OCI-LY7 (cell line): Measurements from ENCODE around the gene GALNT17. TPM values are rescaled to one million over a fixed set of nuclear protein-coding genes. Genes with fewer than 3 reads are reported as not detected.
"Not testable (repeated sequence)": the region's sequence is repeated elsewhere in the genome, so short reads cannot be mapped to it uniquely, and the experiment has no call there.

Experiments
- BruUV-seq: library from RNA; stranded (reverse); fragments of 400-500 nt; replicated peaks from 2 replicates; lab custom pipeline; 2021; lab: Mats Ljungman, UMichigan
- CTCF ChIA-PET: fragments of 300-600 bp; sonication (Branson Sonifier 250); formaldehyde crosslinking; loops from one replicate; lab custom pipeline; 2022; ENCODE audit warnings: antibody characterized with exemption; ENCODE audit not compliant: unreplicated experiment; lab: Charles Lee
- POLR2A ChIA-PET: fragments of 300-600 bp; sonication (Branson Sonifier 250); formaldehyde crosslinking; loops from one replicate; lab custom pipeline; 2022; ENCODE audit warnings: antibody characterized with exemption; lab: Charles Lee
- DNase-seq: peaks from one replicate; pipeline ENCODE4 v3.0.0-alpha.2; 2015; ENCODE audit warnings: low spot score
- H2AFZ ChIP-seq: fragments of 200-600 bp; sonication (generic), shearing (Covaris generic); 2 replicates; pipeline ENCODE4 v1.6.1; 2014; ENCODE audit warnings: mild to moderate bottlenecking, antibody characterized with exemption, low read length, moderate library complexity
- H3K27ac ChIP-seq: fragments of 200-600 bp; sonication (generic); 2 replicates; pipeline ENCODE4 v1.5.1; 2014; ENCODE audit warnings: mixed run types, low read depth, mild to moderate bottlenecking, moderate library complexity, low read length, inconsistent platforms; ENCODE audit not compliant: poor library complexity, severe bottlenecking
- H3K36me3 ChIP-seq: fragments of 200-600 bp; sonication (generic); 2 replicates; pipeline ENCODE4 v1.6.1; 2014; ENCODE audit warnings: mild to moderate bottlenecking, antibody characterized with exemption, low read length, moderate library complexity, mixed read lengths; ENCODE audit not compliant: insufficient read depth
- H3K4me1 ChIP-seq: fragments of 200-600 bp; sonication (generic); 2 replicates; pipeline ENCODE4 v1.5.1; 2014; ENCODE audit warnings: mild to moderate bottlenecking, low read length; ENCODE audit not compliant: insufficient read depth, poor library complexity, severe bottlenecking
- H3K4me2 ChIP-seq: fragments of 200-600 bp; sonication (generic); 2 replicates; pipeline ENCODE4 v1.6.1; 2014; ENCODE audit warnings: mild to moderate bottlenecking, low read length
- H3K4me3 ChIP-seq: fragments of 200-600 bp; sonication (generic); 2 replicates; pipeline ENCODE4 v1.5.1; 2014; ENCODE audit warnings: mild to moderate bottlenecking, low read depth, low read length; ENCODE audit not compliant: poor library complexity, severe bottlenecking
- H3K79me2 ChIP-seq: fragments of 200-600 bp; sonication (generic); 2 replicates; pipeline ENCODE4 v1.6.1; 2016; ENCODE audit warnings: low read depth, mild to moderate bottlenecking, low read length, moderate library complexity, mixed read lengths; ENCODE audit not compliant: insufficient read depth
- H3K9me2 ChIP-seq: fragments of 200-600 bp; sonication (generic); 2 replicates; pipeline ENCODE4 v1.6.1; 2016; ENCODE audit warnings: mild to moderate bottlenecking, low read length, mixed read lengths; ENCODE audit not compliant: insufficient read depth
- H3K9me3 ChIP-seq: fragments of 200-600 bp; sonication (generic); 2 replicates; pipeline ENCODE4 v1.6.1; 2014; ENCODE audit warnings: mild to moderate bottlenecking, mixed run types, low read length, mixed read lengths
- H4K20me1 ChIP-seq: fragments of 200-600 bp; sonication (generic); 2 replicates; pipeline ENCODE4 v1.6.1; 2014; ENCODE audit warnings: mild to moderate bottlenecking, antibody characterized with exemption, low read length, moderate library complexity, mixed read lengths; ENCODE audit not compliant: insufficient read depth
- EZH2phosphoT487 ChIP-seq: fragments of 200-600 bp; sonication (generic); IDR thresholded peaks from 2 replicates; pipeline ENCODE4 v1.6.1; 2018; ENCODE audit warnings: low read depth, borderline replicate concordance, mild to moderate bottlenecking, mixed run types, antibody characterized with exemption, low read length, moderate library complexity, mixed read lengths
- intact Hi-C: fragments of 100-400 bp; cut with micrococcal nuclease; formaldehyde crosslinking; loops from one replicate; pipeline ENCODE4 v1.10.0; 2022; ENCODE audit not compliant: unreplicated experiment
- total RNA-seq, 2 experiments: library from RNA; depleted of rRNA in 1 of 2; stranded (reverse); fragments of >200 nt in 1 of 2; shearing (Covaris generic) in 1 of 2; gene quantifications; 2 replicates each; pipeline ENCODE4 v1.2.3, GENCODE V29; 2014 to 2022
- TF ChIP-seq, protein P1 (sequence below): fragments of 200-600 bp; sonication (generic); conservative IDR thresholded peaks from 2 replicates; pipeline ENCODE4 v1.5.1; 2014; ENCODE audit warnings: mild to moderate bottlenecking, antibody characterized with exemption, low read length, moderate library complexity, mixed read lengths

Gene GALNT17
- total RNA-seq, 2 experiments from 2014 or later, result not detected

- Histone ChIP-seq H3K9me2 (no peaks in the 10 kb centered on the region), H3K27ac (no peak overlapping the region), H3K4me2 (no peak overlapping the region), H3K4me1 (no peaks in the 10 kb centered on the region), H3K36me3 (no peaks in the 10 kb centered on the region), H3K9me3 (no peaks in the 10 kb centered on the region), H3K79me2 (no peaks in the 10 kb centered on the region), H3K4me3 (no peak overlapping the region), H2AFZ (no peak overlapping the region), H4K20me1 (no peaks in the 10 kb centered on the region)
- ChIA-PET CTCF (no interaction called here), POLR2A (no interaction called here)
- no peak for DNase-seq
- no peak for TF ChIP-seq EZH2phosphoT487
- TF ChIP-seq, protein P1, sequence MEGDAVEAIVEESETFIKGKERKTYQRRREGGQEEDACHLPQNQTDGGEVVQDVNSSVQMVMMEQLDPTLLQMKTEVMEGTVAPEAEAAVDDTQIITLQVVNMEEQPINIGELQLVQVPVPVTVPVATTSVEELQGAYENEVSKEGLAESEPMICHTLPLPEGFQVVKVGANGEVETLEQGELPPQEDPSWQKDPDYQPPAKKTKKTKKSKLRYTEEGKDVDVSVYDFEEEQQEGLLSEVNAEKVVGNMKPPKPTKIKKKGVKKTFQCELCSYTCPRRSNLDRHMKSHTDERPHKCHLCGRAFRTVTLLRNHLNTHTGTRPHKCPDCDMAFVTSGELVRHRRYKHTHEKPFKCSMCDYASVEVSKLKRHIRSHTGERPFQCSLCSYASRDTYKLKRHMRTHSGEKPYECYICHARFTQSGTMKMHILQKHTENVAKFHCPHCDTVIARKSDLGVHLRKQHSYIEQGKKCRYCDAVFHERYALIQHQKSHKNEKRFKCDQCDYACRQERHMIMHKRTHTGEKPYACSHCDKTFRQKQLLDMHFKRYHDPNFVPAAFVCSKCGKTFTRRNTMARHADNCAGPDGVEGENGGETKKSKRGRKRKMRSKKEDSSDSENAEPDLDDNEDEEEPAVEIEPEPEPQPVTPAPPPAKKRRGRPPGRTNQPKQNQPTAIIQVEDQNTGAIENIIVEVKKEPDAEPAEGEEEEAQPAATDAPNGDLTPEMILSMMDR, result no peak
- intact Hi-C loops, result no loop called here
- BruUV-seq, result no TSS peak
Measured at GRCh38 chr7:71580027-71580426, 448.1 kb downstream of the GALNT17 start.

DNA sequence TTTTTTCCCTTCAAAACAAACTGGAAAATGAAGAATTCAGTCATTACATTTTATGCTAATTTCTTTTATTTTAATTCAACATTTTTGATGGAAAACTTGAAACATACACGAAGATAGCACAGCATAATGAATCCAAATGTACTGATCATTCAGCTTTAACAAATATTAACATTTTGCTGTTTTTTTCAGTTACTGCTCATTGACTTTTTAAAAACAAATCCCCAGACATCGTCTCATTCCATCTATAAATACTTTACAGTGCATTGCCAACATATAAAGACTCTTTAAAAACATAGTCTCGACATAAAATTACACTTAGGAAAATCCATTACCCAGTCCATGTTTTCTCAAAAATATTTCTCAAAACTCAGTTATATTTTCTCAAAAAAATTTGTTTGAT is 452.3 kb downstream of the GALNT17 start:
- intact Hi-C loops, result no loop called here
- CTCF ChIA-PET, result no interaction called here
- Histone ChIP-seq H3K9me2 (no peaks in the 10 kb centered on the region), H3K9me3 (no peaks in the 10 kb centered on the region), H4K20me1 (no peaks in the 10 kb centered on the region), H3K79me2 (no peaks in the 10 kb centered on the region), H3K36me3 (no peaks in the 10 kb centered on the region), H3K4me3 (no peak overlapping the region), H2AFZ (no peak overlapping the region), H3K4me2 (no peak overlapping the region), H3K27ac (no peak overlapping the region), H3K4me1 (no peaks in the 10 kb centered on the region)
- POLR2A ChIA-PET, result no interaction called here
- DNase-seq, result no peak
- BruUV-seq, result no TSS peak
- no peak for TF ChIP-seq EZH2phosphoT487
- TF ChIP-seq, protein P1, result no peak

DNA sequence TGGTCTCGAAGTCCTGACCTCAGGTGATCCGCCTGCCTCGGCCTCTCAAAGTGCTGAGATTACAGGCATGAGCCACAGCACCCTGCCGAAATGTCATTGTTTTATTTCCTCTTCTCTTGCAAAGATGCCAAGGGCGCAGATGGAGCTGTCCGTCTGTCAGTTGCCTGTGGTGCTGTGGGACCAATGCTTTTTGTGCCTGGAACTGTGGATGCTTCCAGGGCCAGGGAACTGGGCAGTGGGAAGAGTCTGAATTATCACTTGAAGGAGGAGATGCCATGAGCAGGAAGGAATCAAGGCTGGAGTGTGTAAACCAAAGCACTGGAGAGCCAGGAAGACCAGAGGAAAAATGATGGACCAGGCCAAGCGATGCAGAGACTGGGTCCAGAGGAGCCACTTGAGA is 459.9 kb downstream of the GALNT17 start:
- no peaks in the 10 kb centered on the region for H3K79me2 ChIP-seq
- no peaks in the 10 kb centered on the region for H3K4me1 ChIP-seq
- no peaks in the 10 kb centered on the region for H4K20me1 ChIP-seq
- POLR2A ChIA-PET, result no interaction called here
- no peaks in the 10 kb centered on the region for H3K9me3 ChIP-seq
- TF ChIP-seq, protein P1, result no peak
- TF ChIP-seq EZH2phosphoT487, result no peak
- H3K36me3 ChIP-seq, result no peaks in the 10 kb centered on the region
- no peak overlapping the region for H3K27ac ChIP-seq
- DNase-seq, result no peak
- no peak overlapping the region for H3K4me2 ChIP-seq
- BruUV-seq, result no TSS peak
- H3K4me3 ChIP-seq, result no peak overlapping the region
- H2AFZ ChIP-seq, result no peak overlapping the region
- no peaks in the 10 kb centered on the region for H3K9me2 ChIP-seq
- CTCF ChIA-PET, result no interaction called here
- intact Hi-C loops, result no loop called here

- CTCF ChIA-PET, H4K20me1 ChIP-seq, H3K9me2 ChIP-seq, DNase-seq, H3K27ac ChIP-seq, intact Hi-C loops, BruUV-seq, POLR2A ChIA-PET, H3K4me3 ChIP-seq, H3K4me1 ChIP-seq, H2AFZ ChIP-seq, H3K79me2 ChIP-seq, H3K9me3 ChIP-seq, H3K36me3 ChIP-seq, H3K4me2 ChIP-seq: not testable (repeated sequence)
Measured at GRCh38 chr7:71592388-71592787, 460.4 kb downstream of the GALNT17 start.
